Stimulated activated effector memory CD8-positive, alpha-beta T cell treated with anti-CD3 and anti-CD28 coated beads, Interleukin-12 subunit alpha, Interleukin-12 subunit beta, amount 100 ng/mL, for 72 hours (primary cell): ENCODE data around the gene MACROD2.

Experiments used
- ATAC-seq: fragments of 150-1000 bp; cut with Tn5 transposase; 2 replicates; pipeline ENCODE4 v1.10.0; 2021
- DNase-seq, 2 donors: peaks; one replicate each; pipeline ENCODE4 v3.0.0; 2021 to 2022; ENCODE audit warnings: low spot score in 2 of 2
- H3K27ac Mint-ChIP-seq: one replicate; pipeline ENCODE4 v1.8.0; 2022; ENCODE audit warnings: mild to moderate bottlenecking, mixed read lengths
- H3K36me3 Mint-ChIP-seq: one replicate; pipeline ENCODE4 v1.8.0; 2022; ENCODE audit warnings: mild to moderate bottlenecking, mixed read lengths
- H3K4me1 Mint-ChIP-seq: one replicate; pipeline ENCODE4 v1.8.0; 2022; ENCODE audit warnings: mixed read lengths
- H3K4me3 Mint-ChIP-seq: one replicate; pipeline ENCODE4 v1.8.0; 2022; ENCODE audit warnings: mild to moderate bottlenecking, mixed read lengths
- H3K9me3 Mint-ChIP-seq: one replicate; pipeline ENCODE4 v1.8.0; 2022; ENCODE audit warnings: mixed read lengths

MACROD2 gene

GRCh38 chr20:15075586-15075985 is 1080.3 kb downstream of the MACROD2 start:
- no peaks in the 10 kb centered on the region for H3K4me1 Mint-ChIP-seq
- no peaks in the 10 kb centered on the region for H3K36me3 Mint-ChIP-seq
- DNase-seq (no peak), ATAC-seq (no peak)
- H3K27ac Mint-ChIP-seq, result no peak overlapping the region
- no peak overlapping the region for H3K4me3 Mint-ChIP-seq
- H3K9me3 Mint-ChIP-seq, result no peaks in the 10 kb centered on the region

- ATAC-seq (no peak), DNase-seq (no peak)
- Mint-ChIP-seq H3K36me3 (no peaks in the 10 kb centered on the region), H3K27ac (no peak overlapping the region), H3K4me3 (no peak overlapping the region), H3K9me3 (no peaks in the 10 kb centered on the region), H3K4me1 (no peaks in the 10 kb centered on the region)
Observed at GRCh38 chr20:15076785-15077184, 1081.5 kb downstream of the MACROD2 start.

GRCh38 chr20:15077733-15078250 is 1082.5 kb downstream of the MACROD2 start:
- Mint-ChIP-seq H3K4me1 (no peaks in the 10 kb centered on the region), H3K27ac (no peak overlapping the region), H3K4me3 (no peak overlapping the region), H3K36me3 (no peaks in the 10 kb centered on the region), H3K9me3 (no peaks in the 10 kb centered on the region)
- ATAC-seq (no peak), DNase-seq (no peak)

- H3K36me3 Mint-ChIP-seq, result no peaks in the 10 kb centered on the region
- ATAC-seq, result no peak
- no peak overlapping the region for H3K27ac Mint-ChIP-seq
- H3K4me3 Mint-ChIP-seq, result no peak overlapping the region
- no peak for DNase-seq
- no peaks in the 10 kb centered on the region for H3K9me3 Mint-ChIP-seq
- H3K4me1 Mint-ChIP-seq, result no peaks in the 10 kb centered on the region
Observed at GRCh38 chr20:15079594-15080340, 1084.5 kb downstream of the MACROD2 start.

GRCh38 chr20:15081261-15081660 is 1085.9 kb downstream of the MACROD2 start:
- DNase-seq (no peak), ATAC-seq (no peak)
- Mint-ChIP-seq H3K4me1 (no peaks in the 10 kb centered on the region), H3K9me3 (no peaks in the 10 kb centered on the region), H3K4me3 (no peak overlapping the region), H3K36me3 (no peaks in the 10 kb centered on the region), H3K27ac (no peak overlapping the region)

- Mint-ChIP-seq H3K9me3 (peaks cover 10% of the 10 kb centered on the region), H3K27ac (no peak overlapping the region), H3K4me1 (no peaks in the 10 kb centered on the region), H3K36me3 (no peaks in the 10 kb centered on the region), H3K4me3 (no peak overlapping the region)
- ATAC-seq, result no peak
- no peak for DNase-seq
Observed at GRCh38 chr20:15091421-15092037, 1096.2 kb downstream of the MACROD2 start.

GRCh38 chr20:15098351-15098750 is 1103.0 kb downstream of the MACROD2 start:
- H3K36me3 Mint-ChIP-seq, result no peaks in the 10 kb centered on the region

GRCh38 chr20:15099130-15099529 is 1103.8 kb downstream of the MACROD2 start:
- no peaks in the 10 kb centered on the region for H3K4me1 Mint-ChIP-seq
- H3K9me3 Mint-ChIP-seq, result peaks cover 8% of the 10 kb centered on the region
- no peak overlapping the region for H3K4me3 Mint-ChIP-seq
- DNase-seq (no peak), ATAC-seq (no peak)
- H3K27ac Mint-ChIP-seq, result no peak overlapping the region
- H3K36me3 Mint-ChIP-seq, result no peaks in the 10 kb centered on the region

More at GRCh38 chr20:15098351-15098750, 1103.0 kb downstream of the MACROD2 start:
- no peak overlapping the region for H3K4me3 Mint-ChIP-seq
- DNase-seq (no peak), ATAC-seq (no peak)
- H3K9me3 Mint-ChIP-seq, result peaks cover 2% of the 10 kb centered on the region
- no peaks in the 10 kb centered on the region for H3K4me1 Mint-ChIP-seq
- no peak overlapping the region for H3K27ac Mint-ChIP-seq

- no peak for ATAC-seq
- Mint-ChIP-seq H3K27ac (no peak overlapping the region), H3K9me3 (peaks cover 8% of the 10 kb centered on the region), H3K4me1 (no peaks in the 10 kb centered on the region), H3K36me3 (no peaks in the 10 kb centered on the region), H3K4me3 (no peak overlapping the region)
- no peak for DNase-seq
Observed at GRCh38 chr20:15100506-15101160, 1105.3 kb downstream of the MACROD2 start.

GRCh38 chr20:15107931-15108330 is 1112.6 kb downstream of the MACROD2 start:
- DNase-seq (no peak), ATAC-seq (no peak)
- Mint-ChIP-seq H3K9me3 (peaks cover 12% of the 10 kb centered on the region), H3K4me3 (no peak overlapping the region), H3K27ac (no peak overlapping the region), H3K36me3 (no peaks in the 10 kb centered on the region), H3K4me1 (no peaks in the 10 kb centered on the region)

GRCh38 chr20:15109494-15109893 is 1114.2 kb downstream of the MACROD2 start:
- Mint-ChIP-seq H3K27ac (no peak overlapping the region), H3K4me1 (no peaks in the 10 kb centered on the region), H3K9me3 (peaks cover 7% of the 10 kb centered on the region), H3K4me3 (no peak overlapping the region), H3K36me3 (no peaks in the 10 kb centered on the region)
- DNase-seq, result no peak
- ATAC-seq, result no peak

GRCh38 chr20:15111654-15112053 is 1116.3 kb downstream of the MACROD2 start:
- no peak overlapping the region for H3K4me3 Mint-ChIP-seq
- H3K4me1 Mint-ChIP-seq, result no peaks in the 10 kb centered on the region
- ATAC-seq, result no peak

GRCh38 chr20:15113144-15113773 is 1117.9 kb downstream of the MACROD2 start:
- no peak overlapping the region for H3K4me3 Mint-ChIP-seq
- no peak overlapping the region for H3K27ac Mint-ChIP-seq
- no peaks in the 10 kb centered on the region for H3K36me3 Mint-ChIP-seq
- H3K4me1 Mint-ChIP-seq, result no peaks in the 10 kb centered on the region
- H3K9me3 Mint-ChIP-seq, result peaks cover 9% of the 10 kb centered on the region
- no peak for ATAC-seq
- no peak for DNase-seq

More at GRCh38 chr20:15111654-15112053, 1116.3 kb downstream of the MACROD2 start:
- no peaks in the 10 kb centered on the region for H3K36me3 Mint-ChIP-seq
- H3K9me3 Mint-ChIP-seq, result peaks cover 12% of the 10 kb centered on the region
- no peak overlapping the region for H3K27ac Mint-ChIP-seq
- no peak for DNase-seq

- no peak for DNase-seq
- no peak for ATAC-seq
- peaks cover 9% of the 10 kb centered on the region for H3K9me3 Mint-ChIP-seq
Observed at GRCh38 chr20:15119852-15120487, 1124.7 kb downstream of the MACROD2 start.

GRCh38 chr20:15122613-15123012 is 1127.3 kb downstream of the MACROD2 start:
- H3K27ac Mint-ChIP-seq, result no peak overlapping the region
- H3K36me3 Mint-ChIP-seq, result no peaks in the 10 kb centered on the region
- no peak for DNase-seq
- ATAC-seq, result no peak
- H3K4me3 Mint-ChIP-seq, result no peak overlapping the region
- no peaks in the 10 kb centered on the region for H3K4me1 Mint-ChIP-seq
- H3K9me3 Mint-ChIP-seq, result peaks cover 11% of the 10 kb centered on the region

More at GRCh38 chr20:15119852-15120487, 1124.7 kb downstream of the MACROD2 start:
- Mint-ChIP-seq H3K4me3 (no peak overlapping the region), H3K36me3 (no peaks in the 10 kb centered on the region), H3K27ac (no peak overlapping the region), H3K4me1 (no peaks in the 10 kb centered on the region)
